G401 (cell line): Measurements from ENCODE around the gene PGD. TPM values are rescaled to one million over a fixed set of nuclear protein-coding genes. Genes with fewer than 3 reads are reported as not detected.

Experiments used
- DNase-seq: peaks from one replicate; pipeline ENCODE4 v3.0.0-alpha.2; 2015; ENCODE audit warnings: low spot score
- in situ Hi-C: cut with HindIII; loops from 2 replicates; pipeline ENCODE4 v1.10.0; 2016; ENCODE audit warnings: low sequenced_read_pairs, mixed read lengths
- total RNA-seq: library from RNA; depleted of rRNA; stranded (reverse); fragments of >200 nt; shearing (Covaris generic); gene quantifications from 2 replicates; pipeline ENCODE4 v1.2.3, GENCODE V29; 2014; rRNA removed

The PGD gene
- total RNA-seq, 1 experiment from 2014 or later: 357 TPM

DNA sequence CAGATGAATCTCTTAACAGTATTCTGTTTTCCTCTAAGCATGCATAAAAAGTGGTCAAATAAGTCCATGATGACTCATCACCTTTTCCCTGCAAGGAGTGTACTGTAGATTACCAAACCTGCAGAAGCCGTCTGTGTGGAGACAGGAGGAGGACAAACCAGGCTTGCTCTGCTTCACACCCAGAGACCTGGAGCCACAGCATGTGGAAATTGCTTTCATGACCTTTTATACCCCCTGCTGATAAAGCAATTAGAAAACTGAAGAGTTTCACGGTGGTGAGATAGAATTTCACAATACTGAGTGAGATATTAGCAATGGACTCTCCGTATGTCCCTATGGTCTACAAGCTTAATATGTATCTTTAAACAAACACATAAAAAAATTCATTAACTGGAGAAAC is 60.3 kb downstream of the PGD start:
- in situ Hi-C loops: no loop called here
- DNase-seq: no peak

- in situ Hi-C loops: no loop called here
- no peak for DNase-seq
Measured at GRCh38 chr1:10467078-10467477, 68.2 kb downstream of the PGD start.

DNA sequence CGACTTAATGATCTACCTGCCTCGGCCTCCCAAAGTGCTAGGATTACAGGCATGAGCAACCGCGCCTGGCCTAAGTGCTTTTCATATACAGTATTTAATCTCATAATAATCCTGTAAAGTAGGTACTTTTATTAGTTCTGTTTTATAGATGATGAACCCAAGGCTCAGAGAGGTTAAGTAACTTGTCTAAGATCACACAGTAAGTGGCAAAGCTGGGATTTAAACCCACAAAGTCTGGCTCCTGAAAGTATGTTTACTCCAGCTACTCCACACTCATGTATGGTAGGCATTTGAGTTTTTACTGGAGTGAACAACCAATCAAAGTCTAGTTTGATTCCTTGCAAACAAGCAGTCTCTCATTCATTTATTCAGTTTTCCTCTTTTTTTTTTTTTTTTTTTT is 71.2 kb downstream of the PGD start:
- in situ Hi-C loops: no loop called here

More for the DNA sequence above, 71.2 kb downstream of the PGD start:
- DNase-seq: no peak

Other genes with a start within 250 kb of the PGD start
- gene KIF1B, start 188.5 kb upstream of the PGD start, total RNA-seq: 11.8 and 19.9 TPM in 2 replicates
- gene CENPS, start 31.4 kb downstream of the PGD start, total RNA-seq: 11.0 and 14.3 TPM in 2 replicates
- not detected in 2 replicates for gene CORT, start 51.0 kb downstream of the PGD start, total RNA-seq
- gene DFFA, start 73.5 kb downstream of the PGD start, total RNA-seq: 81.5 and 102 TPM in 2 replicates
- 33.4 and 34.7 TPM in 2 replicates for gene PEX14, start 75.9 kb downstream of the PGD start, total RNA-seq